SK-N-SH treated with all-trans-retinoic acid at 6 μM for 48 hours (cell line): ENCODE results near the gene FAXDC2.

Experiments used
- ATAC-seq: fragments of 200-7000 bp; cut with Tn5 transposase; 3 replicates; pipeline ENCODE4 v1.9.1; 2020; ENCODE audit warnings: mild to moderate bottlenecking, moderate library complexity
- ARNTL ChIP-seq: fragments of 450-650 bp; formaldehyde crosslinking; IDR thresholded peaks from 2 replicates; pipeline ENCODE4 v1.5.0; 2020; ENCODE audit warnings: low read depth, mild to moderate bottlenecking, moderate library complexity, borderline replicate concordance
- BACH2 ChIP-seq: fragments of 250-450 bp; sonication (Bioruptor Pico); IDR thresholded peaks from 2 replicates; pipeline ENCODE4 v1.9.0; 2021; ENCODE audit warnings: mild to moderate bottlenecking, borderline replicate concordance
- CREB5 ChIP-seq: fragments of 250-450 bp; sonication (Bioruptor Pico); IDR thresholded peaks from 2 replicates; pipeline ENCODE4 v1.5.1; 2020; ENCODE audit warnings: low read depth, mild to moderate bottlenecking, moderate library complexity
- CSDC2 ChIP-seq: fragments of 250-450 bp; sonication (Bioruptor Pico); IDR thresholded peaks from 2 replicates; pipeline ENCODE4 v1.5.0; 2020; ENCODE audit warnings: mild to moderate bottlenecking, moderate library complexity
- CSRNP3 ChIP-seq: fragments of 250-450 bp; sonication (Bioruptor Pico); IDR thresholded peaks from 2 replicates; pipeline ENCODE4 v1.5.1; 2021; ENCODE audit warnings: mild to moderate bottlenecking, moderate library complexity
- ESRRG ChIP-seq: fragments of 250-450 bp; sonication (Bioruptor Pico); IDR thresholded peaks from 2 replicates; pipeline ENCODE4 v1.6.1; 2021; ENCODE audit warnings: mild to moderate bottlenecking
- GLIS3 ChIP-seq: fragments of 250-450 bp; sonication (Bioruptor Pico); IDR thresholded peaks from 2 replicates; pipeline ENCODE4 v1.5.0; 2020; ENCODE audit warnings: mild to moderate bottlenecking, moderate library complexity
- ISL1 ChIP-seq: fragments of 250-450 bp; sonication (Bioruptor Pico); IDR thresholded peaks from 2 replicates; pipeline ENCODE4 v2.1.2; 2022; ENCODE audit warnings: mild to moderate bottlenecking, moderate library complexity
- OSR1 ChIP-seq: fragments of 250-450 bp; sonication (Bioruptor Pico); IDR thresholded peaks from 2 replicates; pipeline ENCODE4 v1.8.0; 2022; ENCODE audit warnings: moderate library complexity, mild to moderate bottlenecking, inconsistent platforms
- PATZ1 ChIP-seq: fragments of 250-450 bp; sonication (Bioruptor Pico); IDR thresholded peaks from 2 replicates; pipeline ENCODE4 v1.8.0; 2020; ENCODE audit warnings: mild to moderate bottlenecking, moderate library complexity, borderline replicate concordance
- POU6F1 ChIP-seq: fragments of 250-450 bp; sonication (Bioruptor Pico); IDR thresholded peaks from 2 replicates; pipeline ENCODE4 v1.8.0; 2021; ENCODE audit warnings: low read depth, mild to moderate bottlenecking, moderate library complexity, borderline replicate concordance
- PPARA ChIP-seq: fragments of 250-450 bp; sonication (Bioruptor Pico); IDR thresholded peaks from 2 replicates; pipeline ENCODE4 v1.5.0; 2020; ENCODE audit warnings: mild to moderate bottlenecking, borderline replicate concordance
- RARB ChIP-seq: fragments of 250-450 bp; sonication (Bioruptor Pico); IDR thresholded peaks from 2 replicates; pipeline ENCODE4 v1.8.0; 2021; ENCODE audit warnings: mild to moderate bottlenecking, moderate library complexity
- SNAI2 ChIP-seq: fragments of 250-450 bp; sonication (Bioruptor Pico); IDR thresholded peaks from 2 replicates; pipeline ENCODE4 v1.5.0; 2020; ENCODE audit warnings: mild to moderate bottlenecking, moderate library complexity
- TOX ChIP-seq: fragments of 250-450 bp; sonication (Bioruptor Pico); IDR thresholded peaks from 2 replicates; pipeline ENCODE4 v1.8.0; 2021; ENCODE audit warnings: mild to moderate bottlenecking, moderate library complexity, borderline replicate concordance
- TSHZ2 ChIP-seq: fragments of 250-450 bp; sonication (Bioruptor Pico); IDR thresholded peaks from 2 replicates; pipeline ENCODE4 v1.5.0; 2020; ENCODE audit warnings: mild to moderate bottlenecking, moderate library complexity
- ZC3H10 ChIP-seq: fragments of 250-450 bp; sonication (Bioruptor Pico); IDR thresholded peaks from 2 replicates; pipeline ENCODE4 v1.5.1; 2021; ENCODE audit warnings: mild to moderate bottlenecking, moderate library complexity
- ZFP3 ChIP-seq: fragments of 250-450 bp; sonication (Bioruptor Pico); IDR thresholded peaks from 2 replicates; pipeline ENCODE4 v1.5.0; 2020; ENCODE audit warnings: mild to moderate bottlenecking, moderate library complexity
- ZFP30 ChIP-seq: fragments of 450-650 bp; formaldehyde crosslinking; IDR thresholded peaks from 2 replicates; pipeline ENCODE4 v1.5.0; 2022; ENCODE audit warnings: mild to moderate bottlenecking, moderate library complexity
- ZNF565 ChIP-seq: fragments of 450-650 bp; formaldehyde crosslinking; conservative IDR thresholded peaks from 2 replicates; pipeline ENCODE4 v1.5.0; 2020; ENCODE audit warnings: low read depth, mild to moderate bottlenecking, moderate library complexity
- ZNF70 ChIP-seq: fragments of 450-650 bp; formaldehyde crosslinking; IDR thresholded peaks from 2 replicates; pipeline ENCODE4 v1.5.0; 2020; ENCODE audit warnings: mild to moderate bottlenecking, moderate library complexity
- ZNF8 ChIP-seq: fragments of 450-650 bp; formaldehyde crosslinking; IDR thresholded peaks from 2 replicates; pipeline ENCODE4 v1.5.0; 2020; ENCODE audit warnings: mild to moderate bottlenecking, moderate library complexity

FAXDC2 gene

GRCh38 chr5:154866841-154867240 lies 16.4 kb upstream of the FAXDC2 start:
- TF ChIP-seq ZC3H10 (CRISPR knock-in tag) = no peak
- TF ChIP-seq ZFP30 (CRISPR knock-in tag) = no peak
- no peak for TF ChIP-seq ZFP3
- no peak for TF ChIP-seq BACH2 (CRISPR knock-in tag)
- TF ChIP-seq TOX (CRISPR knock-in tag) = no peak
- no peak for TF ChIP-seq CSDC2 (CRISPR knock-in tag)
- TF ChIP-seq ZNF565 = no peak
- no peak for TF ChIP-seq ESRRG
- TF ChIP-seq TSHZ2 (CRISPR knock-in tag) = no peak
- TF ChIP-seq POU6F1 = no peak
- no peak for TF ChIP-seq CSRNP3 (CRISPR knock-in tag)
- TF ChIP-seq CREB5 (CRISPR knock-in tag) = no peak
- TF ChIP-seq OSR1 (CRISPR knock-in tag) = no peak
- no peak for TF ChIP-seq GLIS3
- TF ChIP-seq PATZ1 (CRISPR knock-in tag) = no peak
- no peak for ATAC-seq

GRCh38 chr5:154865466-154866184 lies 15.2 kb upstream of the FAXDC2 start:
- no peak for ATAC-seq

More at GRCh38 chr5:154865466-154866184, 15.2 kb upstream of the FAXDC2 start:
- TF ChIP-seq CSDC2 (CRISPR knock-in tag) = no peak
- no peak for TF ChIP-seq TSHZ2 (CRISPR knock-in tag)
- no peak for TF ChIP-seq ESRRG
- no peak for TF ChIP-seq ZNF70 (CRISPR knock-in tag)
- no peak for TF ChIP-seq OSR1 (CRISPR knock-in tag)
- TF ChIP-seq CSRNP3 (CRISPR knock-in tag) = no peak
- no peak for TF ChIP-seq ZFP3
- TF ChIP-seq SNAI2 (CRISPR knock-in tag) = no peak
- no peak for TF ChIP-seq ZFP30 (CRISPR knock-in tag)
- TF ChIP-seq ISL1 (CRISPR knock-in tag) = no peak
- no peak for TF ChIP-seq TOX (CRISPR knock-in tag)
- no peak for TF ChIP-seq ARNTL (CRISPR knock-in tag)
- TF ChIP-seq POU6F1 = no peak
- no peak for TF ChIP-seq RARB (CRISPR knock-in tag)
- TF ChIP-seq ZNF8 = no peak
- no peak for TF ChIP-seq PPARA (CRISPR knock-in tag)
- TF ChIP-seq GLIS3 = no peak
- no peak for TF ChIP-seq ZC3H10 (CRISPR knock-in tag)
- no peak for TF ChIP-seq BACH2 (CRISPR knock-in tag)
